H1 (cell line): ENCODE results near the gene NFYA. TPM values are rescaled to one million over a fixed set of nuclear protein-coding genes. Genes with fewer than 3 reads are reported as not detected.

Experiments used
- BACH1 ChIP-seq: IDR thresholded peaks from 2 replicates; pipeline ENCODE4 v1.6.1; 2012; ENCODE audit warnings: low read length, improper control_type of control experiment
- NRF1 ChIP-seq: IDR thresholded peaks from 2 replicates; pipeline ENCODE4 v1.6.1; 2011; ENCODE audit warnings: mild to moderate bottlenecking, low read depth, low read length, improper control_type of control experiment
- POLR2AphosphoS5 ChIP-seq: IDR thresholded peaks from 2 replicates; pipeline ENCODE4 v1.6.1; 2011; ENCODE audit warnings: low read depth, low read length
- SAP30 ChIP-seq: fragments of 300-600 bp; sonication (generic); IDR thresholded peaks from 2 replicates; pipeline ENCODE4 v1.7.1; 2012; ENCODE audit warnings: low read length, moderate library complexity, mild to moderate bottlenecking, inconsistent platforms; ENCODE audit not compliant: insufficient read depth, insufficient replicate concordance
- polyA plus RNA-seq, 7 experiments: library from polyadenylated mRNA; depleted of rRNA in 3 of 7; stranded (reverse) in 5 of 7; unstranded in 2 of 7; fragments of >200 nt in 5 of 7; fragments of 200-250 nt in 2 of 7; gene quantifications; 1 replicate in 5 of 7; 2 replicates in 1 of 7; 4 replicates in 1 of 7; pipeline versions ENCODE4 v1.2.1 to v1.2.3, GENCODE V29; 2011 to 2013; ENCODE audit warnings: missing spikeins in 2 of 7, mixed read lengths in 2 of 7
- total RNA-seq: library from RNA; stranded (reverse); fragmentation: NEBNext Ultra II Directional; extraction: Animal tissue kit (Norgen Biotek cat#: 25700); gene quantifications from 2 replicates; pipeline ENCODE4 v1.2.1, GENCODE V29; 2021

The NFYA gene
- total and polyA plus RNA-seq, 2 of the 8 experiments (the other 6 are each of a cell fraction or from before 2014, with no cell fraction given) = 19.8 to 33.7 TPM

- TF ChIP-seq POLR2AphosphoS5 (no peak), SAP30 (no peak), NRF1 (no peak), BACH1 (no peak)
Observed at GRCh38 chr6:41040101-41040939, 32.5 kb upstream of the NFYA start (continued).
